NOMO-1 treated with DMSO at 0.1 percent for 48 hours (cell line): ENCODE results near the gene FRRS1L.
A peak's percentile ranks its signal among the peaks of the same experiment; 100 is the strongest.

Source experiments
- DNase-seq: peaks from one replicate; lab custom pipeline; 2025; ENCODE audit not compliant: unreplicated experiment; lab: John Stamatoyannopoulos, UW

Gene FRRS1L

DNA sequence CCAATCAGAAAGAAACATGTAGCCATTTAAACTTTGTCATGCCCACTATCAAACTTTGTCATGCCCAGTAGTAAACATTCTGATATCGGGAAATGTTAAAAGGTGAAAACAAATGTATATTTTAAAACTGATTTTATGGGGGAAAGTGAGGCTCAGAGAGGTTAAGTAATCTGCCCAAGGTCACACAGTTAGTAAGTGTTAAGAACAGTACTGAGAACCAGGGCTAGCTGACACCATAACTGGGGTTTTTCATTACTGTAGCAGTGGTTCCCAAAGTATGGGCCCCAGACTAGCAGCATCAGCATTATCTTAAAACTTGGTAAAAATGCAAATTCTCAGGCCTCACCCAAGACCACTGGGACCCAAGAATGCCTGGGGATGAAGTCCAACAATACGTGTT, 9.9 kb upstream of the FRRS1L start:
- no peak for DNase-seq

DNA sequence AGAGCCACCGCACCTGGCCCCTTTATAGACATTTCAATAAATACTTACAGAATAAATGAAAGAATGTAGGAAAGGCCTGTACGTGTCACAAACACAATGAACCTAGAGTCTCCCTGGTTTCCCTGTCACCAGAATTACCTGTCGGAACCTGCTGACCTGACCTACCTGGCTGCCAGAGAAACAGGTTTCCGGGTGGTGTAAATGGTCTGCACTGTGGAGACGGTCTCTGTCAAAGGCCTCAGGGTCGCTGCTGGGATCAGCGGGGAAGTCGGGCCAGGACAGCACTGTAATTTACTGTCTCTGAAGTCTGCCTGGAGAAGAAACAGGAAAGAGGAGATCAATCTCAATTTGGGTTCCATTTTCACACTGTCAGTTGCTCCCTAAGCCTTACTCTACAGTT, 9.3 kb upstream of the FRRS1L start:
- no peak for DNase-seq

DNA sequence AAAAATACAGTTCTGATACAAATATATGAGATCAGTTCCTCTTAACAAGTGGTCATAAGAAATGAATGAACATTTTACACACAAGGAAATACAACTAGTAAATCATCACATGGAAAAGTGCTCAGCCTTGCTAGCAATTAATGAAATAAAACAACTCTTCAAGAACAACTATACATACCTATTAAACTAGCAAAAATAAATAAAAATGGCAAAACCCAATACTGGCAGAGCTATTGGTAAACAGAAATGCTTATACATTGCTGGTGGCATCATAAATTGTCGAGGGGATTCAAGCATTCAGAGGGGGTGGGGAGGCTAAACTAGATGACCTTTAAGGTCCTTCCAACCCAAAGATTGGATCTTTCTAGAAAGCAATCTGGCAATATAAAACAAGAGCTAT, 5.9 kb upstream of the FRRS1L start:
- no peak for DNase-seq

DNA sequence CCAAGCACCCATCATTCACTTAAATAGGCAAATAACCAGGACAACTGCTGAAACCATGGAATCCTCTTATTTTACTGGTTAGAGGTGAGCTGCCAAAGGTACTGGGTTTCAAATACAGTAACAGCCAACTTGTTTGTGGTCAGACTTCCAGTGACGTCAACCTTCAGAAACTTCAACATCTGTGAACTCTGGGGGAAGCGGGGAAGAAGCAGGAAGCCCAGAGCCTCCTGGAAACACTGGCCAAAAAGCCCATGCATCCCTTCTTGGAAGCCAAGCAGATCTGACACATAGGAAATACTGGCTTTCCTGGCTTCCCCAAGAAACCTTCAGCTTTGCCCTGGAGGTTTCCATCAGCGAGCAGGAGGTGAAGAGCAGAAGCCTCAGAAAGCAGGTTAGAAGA, 4.9 kb upstream of the FRRS1L start:
- no peak for DNase-seq

DNA sequence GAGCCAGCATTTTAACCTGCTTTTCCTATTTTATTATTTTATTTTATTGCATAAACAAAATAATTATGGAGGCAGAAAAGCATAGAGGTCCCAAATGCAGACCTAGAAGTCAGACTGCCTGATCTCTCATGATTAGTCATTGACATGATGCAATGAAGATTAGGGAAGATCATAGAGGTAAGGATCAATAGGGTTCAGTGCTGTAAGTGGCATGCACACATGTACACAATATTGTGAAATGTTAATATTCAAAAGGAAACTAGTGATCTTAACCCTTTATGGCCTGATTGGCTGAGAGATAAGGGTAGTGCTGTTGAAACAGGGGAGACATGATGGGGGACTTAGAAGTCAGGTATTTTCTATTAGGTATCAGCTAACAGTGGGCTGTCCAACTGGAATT, 1.1 kb upstream of the FRRS1L start:
- no peak for DNase-seq

DNA sequence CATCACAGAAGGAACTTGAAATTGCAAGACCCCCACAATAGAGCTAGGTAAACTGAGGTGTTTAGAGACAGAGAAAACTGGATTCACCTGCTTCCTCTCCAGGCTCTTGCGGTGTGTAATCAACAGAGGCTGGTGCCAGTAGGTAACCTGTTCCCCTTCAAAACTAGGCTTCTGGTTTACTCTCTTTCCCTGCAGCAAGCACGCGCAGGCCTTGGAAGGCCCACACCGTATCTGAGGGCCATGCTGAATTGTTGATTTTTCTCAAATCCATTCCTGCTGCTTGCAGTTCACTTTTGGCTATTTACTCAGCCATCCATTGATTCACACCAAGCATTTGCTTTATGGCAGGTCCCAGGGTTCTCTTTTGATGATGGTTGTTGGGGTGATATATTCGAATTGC, 667 bp upstream of the FRRS1L start:
- DNase-seq = no peak

DNA sequence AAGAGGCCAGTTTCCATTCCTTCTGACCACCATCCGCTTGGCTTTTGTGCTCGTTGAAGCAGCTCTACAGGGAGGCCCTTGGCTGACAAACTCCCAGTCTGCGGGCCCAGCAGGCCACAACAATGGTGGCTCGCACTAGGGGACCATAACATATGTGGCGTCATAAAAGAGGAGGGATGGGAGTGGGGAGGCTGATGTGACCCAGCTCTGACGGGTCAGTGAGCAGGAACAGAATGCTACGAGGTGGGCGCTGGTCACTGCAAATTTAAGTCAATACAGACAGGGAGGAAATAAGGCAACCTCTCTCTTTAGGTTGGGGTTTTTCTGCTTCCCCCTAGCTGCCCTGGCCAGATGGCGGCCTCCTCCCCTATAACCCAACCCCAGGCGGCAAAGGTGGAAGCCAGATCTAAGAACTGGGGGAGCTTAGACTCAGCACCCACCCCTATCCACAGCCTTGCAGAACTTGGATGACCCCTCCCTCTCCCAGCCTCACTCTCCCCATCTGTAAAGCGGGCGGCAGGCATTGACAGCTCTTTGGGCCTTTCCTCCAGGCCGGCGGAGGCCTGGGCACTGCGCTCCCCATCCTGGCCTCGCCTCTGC, 778 bp downstream of the FRRS1L start:
- no peak for DNase-seq

DNA sequence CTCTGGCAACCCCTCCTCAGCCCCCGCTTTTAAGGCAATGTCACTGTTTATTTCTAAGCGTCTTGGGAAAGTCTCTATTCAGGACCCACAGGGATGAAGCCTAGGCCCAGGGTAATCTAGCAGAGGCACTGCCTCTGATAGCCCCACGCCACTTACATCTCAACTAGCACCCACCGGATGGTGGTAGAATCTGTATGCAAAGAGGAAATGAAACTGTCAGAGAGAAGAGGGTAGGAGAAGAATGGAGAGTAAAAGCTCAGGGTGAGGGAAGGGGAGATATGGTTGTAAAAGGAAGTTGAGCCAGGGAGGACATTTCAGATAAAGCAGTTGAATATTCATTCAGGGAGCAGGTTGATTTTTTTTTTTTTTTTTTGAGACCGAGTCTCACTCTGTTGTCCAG, 3.0 kb downstream of the FRRS1L start:
- peak; percentile 87 for DNase-seq

DNA sequence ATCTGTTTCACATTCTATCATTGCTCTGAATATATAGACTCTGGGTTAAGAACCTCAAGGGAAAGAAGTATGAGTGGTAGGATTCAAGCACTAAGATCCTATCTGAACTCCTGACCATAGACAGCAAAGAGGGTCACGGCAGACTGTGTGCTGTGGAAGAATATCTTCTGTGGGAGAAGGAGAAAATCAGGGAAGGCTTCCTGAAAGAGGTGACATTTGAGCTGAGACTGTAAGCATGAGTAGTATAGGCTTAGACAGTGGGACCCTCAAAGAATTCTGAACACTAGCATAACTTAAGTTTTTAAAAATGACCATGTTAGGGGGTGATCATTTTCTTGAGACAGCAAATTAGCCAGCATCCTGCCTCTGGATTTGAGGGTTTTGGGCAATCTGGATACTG, 3.9 kb downstream of the FRRS1L start:
- no peak for DNase-seq

DNA sequence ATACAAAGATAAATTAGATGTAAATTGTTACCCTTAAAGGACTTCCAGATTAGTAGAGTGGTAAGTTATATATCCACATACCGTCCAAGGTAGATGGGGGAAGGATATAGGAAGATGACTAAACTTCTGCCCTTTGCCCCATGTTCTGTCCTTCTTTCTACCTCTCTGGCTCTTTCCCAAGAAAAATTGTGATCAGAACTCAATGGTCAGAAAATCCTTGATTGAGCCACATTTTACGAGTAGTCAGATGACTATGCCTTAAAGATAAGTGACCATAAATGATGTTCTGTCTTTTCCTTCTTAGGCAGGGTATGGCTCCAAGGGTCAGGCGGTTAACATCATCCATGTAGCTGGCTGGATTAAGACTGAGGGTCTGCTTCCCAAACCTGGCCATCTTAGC, 4.4 kb downstream of the FRRS1L start:
- DNase-seq = no peak

DNA sequence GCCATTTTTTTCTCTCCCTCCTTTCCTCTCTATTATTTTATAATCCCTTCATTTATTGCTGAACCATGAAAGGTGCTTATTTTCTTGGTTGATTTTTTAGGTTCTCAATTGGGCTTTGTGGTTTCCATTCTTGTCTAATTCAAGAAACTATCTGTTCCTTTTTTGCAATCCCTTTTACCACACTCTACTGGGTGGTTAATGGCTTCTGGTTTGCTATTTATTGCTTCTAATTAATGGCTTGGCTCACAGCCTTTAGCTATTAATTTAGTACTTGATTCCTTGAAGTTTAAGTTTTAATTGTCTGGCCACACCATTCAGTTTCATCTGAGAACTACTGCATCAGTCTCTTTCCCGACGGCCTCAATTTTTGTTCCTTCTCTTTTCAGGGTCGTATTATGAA, 5.6 kb downstream of the FRRS1L start:
- peak; percentile 34 for DNase-seq

DNA sequence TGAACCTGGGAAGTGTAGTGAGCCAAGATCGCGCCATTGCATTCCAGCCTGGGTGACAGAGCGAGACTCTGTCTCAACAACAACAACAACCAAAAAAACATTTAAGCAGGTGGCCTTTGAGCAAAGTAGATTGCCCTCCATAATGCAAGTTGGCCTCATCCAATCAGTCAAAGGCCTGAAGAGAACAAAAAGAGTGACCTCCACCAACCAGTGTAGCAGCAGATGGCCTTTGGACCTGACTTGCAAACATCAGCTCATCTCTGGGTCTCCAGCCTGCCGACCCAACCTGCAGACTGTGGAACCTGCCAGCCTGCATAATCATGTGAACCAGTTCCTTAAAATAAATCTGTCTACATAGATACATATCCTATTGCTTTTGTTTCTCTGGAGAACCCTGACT, 7.5 kb downstream of the FRRS1L start:
- DNase-seq = no peak

DNA sequence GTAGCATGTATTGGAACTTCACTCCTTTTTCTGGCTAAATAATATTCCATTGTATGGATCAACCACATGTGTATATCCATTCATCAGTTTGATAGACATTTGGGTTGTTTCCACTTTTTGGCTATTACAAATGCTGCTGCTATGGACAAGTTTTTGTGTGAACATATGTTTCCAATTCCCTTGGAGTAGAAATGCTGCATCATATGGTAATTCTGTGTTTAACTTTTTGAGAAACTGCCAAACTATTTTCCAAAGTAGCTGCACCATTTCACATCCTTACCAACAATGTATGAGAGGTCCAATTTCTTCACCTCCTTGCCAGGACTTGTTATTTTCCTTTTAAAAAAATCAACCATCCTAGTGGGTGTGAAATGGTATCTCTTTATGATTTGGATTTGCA, 8.4 kb downstream of the FRRS1L start:
- DNase-seq = no peak

DNA sequence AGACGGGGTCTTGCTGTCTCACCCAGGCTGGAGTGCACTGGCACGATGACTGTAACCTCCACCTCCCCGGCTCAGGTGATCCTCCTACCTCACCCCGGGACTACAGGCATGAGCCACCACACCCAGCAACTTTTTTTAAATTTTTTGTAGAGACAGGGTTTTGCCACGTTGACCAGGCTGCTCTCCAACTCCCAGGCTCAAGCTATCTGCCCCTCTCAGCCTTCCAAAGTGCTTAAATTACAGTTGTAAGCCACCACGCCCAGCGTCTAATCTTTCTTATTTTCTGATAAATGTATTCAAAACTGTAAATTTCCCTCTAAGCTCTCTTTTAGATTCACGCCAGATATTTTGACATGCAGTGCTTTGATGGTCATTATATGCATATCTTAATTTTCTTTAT, 10.3 kb downstream of the FRRS1L start:
- no peak for DNase-seq

DNA sequence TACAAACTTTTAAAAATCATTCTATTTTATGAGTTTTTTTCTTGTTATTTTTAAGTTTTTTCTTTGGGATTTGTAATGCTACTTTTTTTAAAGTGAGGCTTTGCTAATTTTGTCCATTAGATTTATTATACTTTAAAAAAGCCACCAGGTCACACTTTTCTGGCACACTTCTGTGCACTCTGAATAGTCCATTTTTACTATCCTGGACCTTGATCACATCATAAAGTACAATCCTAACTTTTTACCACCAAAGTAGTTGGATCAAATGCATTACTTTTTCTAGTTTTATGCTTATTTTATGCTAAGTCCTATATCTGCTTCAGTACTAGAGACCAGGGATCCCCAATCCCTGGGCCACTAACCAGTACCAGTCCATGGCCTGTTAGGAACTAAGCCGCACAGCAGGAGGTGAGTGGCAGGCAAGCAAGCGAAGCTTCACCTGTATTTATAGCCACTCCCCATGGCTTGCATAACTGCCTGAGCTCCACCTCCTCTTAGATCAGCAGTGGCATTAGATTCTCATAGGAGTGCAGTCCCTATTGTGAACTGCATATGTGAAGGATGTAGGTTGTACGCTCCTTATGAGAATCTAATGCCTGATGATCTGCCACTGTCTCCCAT, 16.0 kb downstream of the FRRS1L start:
- DNase-seq = no peak

DNA sequence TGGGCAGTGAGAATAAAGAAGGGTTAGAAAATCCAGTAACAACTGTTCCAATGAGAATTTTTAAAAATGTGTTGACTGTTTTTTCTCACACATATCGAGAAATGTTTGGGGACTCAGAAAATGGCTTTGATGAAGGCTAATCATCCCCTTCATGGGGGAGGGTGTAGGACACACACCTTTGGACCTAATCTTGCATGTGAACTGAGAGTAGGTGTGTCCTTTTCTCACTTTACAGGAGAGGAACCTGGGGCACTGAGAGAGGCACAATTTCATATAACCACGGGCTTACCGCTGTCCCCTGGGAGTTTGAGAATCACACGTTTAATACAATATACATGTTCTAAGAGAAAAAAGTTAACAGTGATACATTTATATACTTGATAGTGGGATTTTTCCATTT, 17.3 kb downstream of the FRRS1L start:
- no peak for DNase-seq

DNA sequence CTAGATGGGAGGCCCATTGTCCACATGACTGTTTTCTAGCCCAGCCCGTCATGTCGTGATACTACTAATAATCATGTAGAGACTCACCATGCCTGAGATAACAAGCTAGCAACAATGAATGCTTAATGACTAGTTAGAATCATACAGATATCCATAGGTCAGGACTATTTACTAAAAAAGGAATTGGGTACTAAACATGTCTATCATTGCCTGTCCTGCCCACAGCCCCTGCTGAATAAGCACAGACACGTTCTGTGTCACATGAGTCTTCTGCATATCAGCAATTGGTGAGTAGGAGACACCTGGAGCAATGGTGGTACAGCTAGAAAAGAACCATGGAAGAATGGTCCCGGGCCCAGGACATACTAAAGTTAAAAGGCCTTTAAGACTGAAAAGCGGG, 18.0 kb downstream of the FRRS1L start:
- DNase-seq = no peak

DNA sequence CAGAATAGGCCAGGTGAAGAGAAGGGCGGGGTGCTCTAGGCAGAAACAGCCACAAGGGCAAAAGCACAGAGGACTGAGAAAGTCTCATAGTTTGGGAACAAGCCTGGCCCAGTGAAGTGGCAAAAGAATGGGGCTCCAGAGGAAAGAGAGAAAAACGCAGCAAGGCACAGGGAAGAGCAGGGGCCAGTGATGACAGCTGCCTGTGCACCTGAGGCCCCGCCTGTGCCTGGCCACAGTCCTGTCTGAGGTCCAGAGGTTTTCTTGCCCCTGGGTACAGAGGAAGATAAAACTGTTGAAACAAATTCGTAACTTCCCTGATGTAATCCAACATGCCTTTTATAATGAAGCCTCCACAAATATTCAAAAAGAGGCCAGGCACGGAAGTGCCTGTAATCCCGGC, 22.0 kb downstream of the FRRS1L start:
- no peak for DNase-seq

DNA sequence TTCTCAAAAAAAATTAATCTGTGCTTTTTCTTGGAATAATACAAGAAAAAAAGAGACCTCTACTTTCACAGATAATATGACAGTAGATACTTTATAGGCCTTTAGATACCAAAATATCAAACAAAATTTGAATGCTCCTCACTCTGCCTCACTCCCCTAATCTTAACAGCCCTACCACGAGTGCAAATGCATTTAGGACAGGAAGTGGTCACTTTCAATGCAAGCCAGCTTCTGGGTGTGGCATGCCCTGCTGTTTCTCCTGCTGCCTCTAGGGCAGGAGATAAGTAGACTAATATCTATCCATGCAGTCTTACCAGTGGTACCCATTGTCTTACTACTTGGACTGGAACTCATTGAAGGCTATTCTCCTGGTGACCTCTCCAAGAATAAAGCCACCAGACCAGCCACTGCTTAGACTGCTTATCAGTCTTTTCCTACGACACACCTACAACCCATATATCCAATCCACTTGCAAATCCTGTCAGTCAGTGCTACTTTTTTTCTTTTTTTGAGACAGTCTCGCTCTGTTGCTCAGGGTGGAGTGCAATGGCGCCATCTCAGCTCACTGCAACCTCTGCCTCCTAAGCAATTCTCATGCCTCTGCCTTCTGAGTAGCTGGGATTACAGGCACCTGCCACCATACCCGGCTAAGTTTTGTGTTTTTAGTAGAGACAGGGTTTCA, 23.0 kb downstream of the FRRS1L start:
- DNase-seq = peak; percentile 55

DNA sequence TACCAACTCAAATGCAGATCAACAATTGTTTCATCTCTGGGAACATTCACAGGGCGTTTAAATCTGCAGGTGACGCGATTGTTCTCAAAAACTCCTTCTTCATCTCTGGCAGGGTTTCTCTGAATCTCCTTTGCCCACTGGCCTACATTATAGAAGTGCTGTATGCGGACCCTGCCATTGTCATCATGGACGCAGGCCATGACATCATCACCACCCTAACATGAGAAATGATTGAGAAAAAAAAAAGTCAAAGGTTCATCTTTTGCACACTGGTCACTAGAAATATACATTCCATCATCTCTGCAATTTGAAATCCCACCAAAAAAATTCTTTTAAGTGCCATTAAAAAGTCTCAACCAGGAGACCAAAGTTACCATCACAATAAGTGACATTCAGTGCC, 25.7 kb downstream of the FRRS1L start:
- DNase-seq = no peak

DNA sequence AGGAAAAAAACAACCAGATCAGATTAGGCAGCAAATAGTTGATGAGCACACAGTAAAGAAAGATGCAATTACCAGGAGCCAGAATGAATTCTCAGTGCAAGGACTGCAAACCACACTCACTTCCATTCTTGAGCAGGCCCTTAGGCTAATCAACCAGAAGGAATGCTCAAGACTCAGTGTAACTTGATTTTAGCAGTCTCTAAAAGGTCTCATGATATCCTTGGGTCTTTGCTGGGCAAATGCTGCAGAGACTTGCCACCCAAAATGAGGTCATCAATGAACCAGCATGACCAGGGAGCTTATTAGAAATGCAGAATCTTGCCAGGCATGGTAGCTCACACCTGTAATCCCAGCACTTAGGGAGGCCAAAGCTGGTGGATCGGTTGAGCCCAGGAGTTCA, 27.2 kb downstream of the FRRS1L start:
- DNase-seq = no peak

DNA sequence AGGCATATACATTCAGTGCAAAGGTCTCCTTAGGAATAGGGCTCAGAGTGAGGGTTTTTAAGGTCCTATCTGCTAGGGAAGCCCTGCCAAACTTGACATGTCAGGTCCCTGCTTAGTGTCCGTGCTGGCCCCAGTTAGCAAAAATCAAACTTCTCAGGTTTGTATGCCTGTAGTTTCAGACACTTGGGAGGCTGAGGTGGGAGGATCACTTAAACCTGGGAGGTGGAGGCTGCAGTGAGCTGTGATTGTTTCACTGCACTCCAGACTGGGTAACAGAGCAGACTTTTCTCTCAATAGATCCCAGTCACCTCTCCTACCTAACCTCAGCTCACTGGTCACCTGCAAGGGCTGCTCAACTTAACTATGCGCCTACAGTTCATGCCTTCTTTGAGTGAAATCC, 28.6 kb downstream of the FRRS1L start:
- no peak for DNase-seq

DNA sequence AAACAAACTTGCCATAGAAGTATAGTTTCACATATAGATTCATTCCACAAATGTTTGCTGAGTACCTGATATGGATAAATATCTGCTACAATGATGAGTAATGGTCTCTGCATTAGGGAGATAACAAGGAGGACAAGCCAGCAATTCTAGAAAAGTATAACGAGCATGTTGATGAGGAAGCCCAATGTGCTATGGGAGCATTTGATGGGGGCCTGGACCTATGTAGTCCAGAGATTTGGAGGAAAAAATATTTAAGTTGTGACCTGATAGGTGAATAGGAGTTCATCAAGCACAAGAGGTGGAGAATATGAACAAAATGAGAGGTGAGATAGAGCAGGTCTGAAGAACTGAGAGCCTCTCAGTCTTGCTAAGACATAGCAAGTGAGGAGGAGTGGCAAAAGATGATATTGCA, 32.9 kb downstream of the FRRS1L start:
- no peak for DNase-seq
